HG02571 (cell line): ENCODE data around the gene AIM2.
"Not testable (repeated sequence)": the region's sequence is repeated elsewhere in the genome, so short reads cannot be mapped to it uniquely, and the experiment has no call there.

Experiments
- ATAC-seq: cut with Tn5 transposase; IDR thresholded peaks from one replicate; pipeline ENCODE4 v1.9.1; 2021; ENCODE audit warnings: mild to moderate bottlenecking, moderate library complexity; ENCODE audit not compliant: unreplicated experiment

Gene AIM2

DNA sequence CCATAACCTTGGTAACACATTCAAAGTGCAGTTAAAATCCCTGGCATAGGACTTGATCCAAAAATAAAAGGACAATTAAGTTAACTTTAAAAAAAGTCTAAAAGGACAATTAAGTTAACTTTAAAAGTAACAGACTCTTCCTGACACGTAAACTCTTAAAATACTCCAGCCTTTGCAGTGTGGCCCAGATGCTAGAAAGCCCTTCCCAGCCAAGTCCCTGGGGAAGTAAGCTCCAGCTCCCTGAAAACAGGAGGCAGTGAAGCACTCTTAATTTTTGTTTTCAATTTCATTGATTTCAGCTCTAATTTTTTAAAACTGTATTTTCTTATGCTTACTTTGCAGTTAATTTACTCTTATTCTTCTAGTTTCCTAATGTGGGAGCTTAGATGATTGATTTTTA, 5.1 kb upstream of the AIM2 start:
- ATAC-seq: no peak

DNA sequence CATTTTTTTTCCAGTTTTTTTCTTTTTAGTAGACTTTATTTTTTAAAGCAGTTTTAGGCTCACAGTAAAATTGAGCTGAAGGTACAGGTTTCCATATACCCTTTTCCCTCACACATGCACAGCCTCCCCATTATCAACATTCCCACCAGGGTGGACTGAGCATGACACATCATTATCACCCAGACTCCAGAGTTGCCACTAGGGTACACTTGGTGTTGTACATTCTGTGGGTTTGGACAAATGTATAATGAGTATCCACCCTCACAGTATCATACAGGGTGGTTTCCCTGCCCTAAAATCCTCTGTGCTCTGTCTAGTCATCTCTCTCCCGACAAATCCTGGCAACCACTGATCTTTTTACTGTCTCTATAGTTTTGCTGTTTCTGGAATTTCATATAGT, 3.0 kb upstream of the AIM2 start:
- no peak for ATAC-seq

DNA sequence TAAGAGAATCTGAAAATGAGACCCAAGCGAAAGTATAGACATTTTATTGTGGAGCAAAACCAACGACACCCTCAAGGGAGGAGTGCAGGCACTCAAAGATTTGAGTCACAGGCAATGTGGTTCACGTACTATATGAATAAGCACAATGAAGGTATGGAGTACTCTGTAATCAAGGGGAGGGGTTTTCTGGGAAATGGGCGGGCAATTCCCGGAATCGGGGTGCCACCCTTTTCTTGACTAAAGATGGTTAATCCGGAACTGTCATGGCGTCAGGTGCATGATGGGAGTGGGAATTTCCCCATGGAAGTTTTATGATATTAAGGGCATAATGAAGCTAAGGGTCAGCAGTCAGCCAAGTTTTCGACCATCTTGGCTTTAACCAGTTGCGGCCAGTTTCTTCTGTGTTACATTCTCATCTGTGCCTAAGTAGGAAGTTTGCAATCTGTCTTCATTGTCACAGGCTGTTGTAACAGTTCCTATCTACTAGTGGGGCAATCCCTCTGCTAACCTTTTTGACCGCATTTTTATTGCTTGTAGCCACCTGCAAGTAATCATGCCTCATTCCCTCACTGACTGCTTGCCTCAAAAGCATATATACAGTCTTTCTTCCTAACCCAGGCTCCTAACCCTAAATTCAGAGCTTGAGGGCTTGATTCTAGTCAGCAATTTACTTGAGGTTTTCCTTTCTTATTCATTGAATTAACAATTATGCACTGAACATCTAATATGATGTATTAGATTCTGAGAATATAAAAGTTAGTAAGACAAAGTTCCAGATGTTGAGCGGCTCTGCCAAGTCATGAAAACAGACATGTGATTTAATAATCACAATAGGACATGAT, 775 bp upstream of the AIM2 start:
- peak; percentile 68 for ATAC-seq

DNA sequence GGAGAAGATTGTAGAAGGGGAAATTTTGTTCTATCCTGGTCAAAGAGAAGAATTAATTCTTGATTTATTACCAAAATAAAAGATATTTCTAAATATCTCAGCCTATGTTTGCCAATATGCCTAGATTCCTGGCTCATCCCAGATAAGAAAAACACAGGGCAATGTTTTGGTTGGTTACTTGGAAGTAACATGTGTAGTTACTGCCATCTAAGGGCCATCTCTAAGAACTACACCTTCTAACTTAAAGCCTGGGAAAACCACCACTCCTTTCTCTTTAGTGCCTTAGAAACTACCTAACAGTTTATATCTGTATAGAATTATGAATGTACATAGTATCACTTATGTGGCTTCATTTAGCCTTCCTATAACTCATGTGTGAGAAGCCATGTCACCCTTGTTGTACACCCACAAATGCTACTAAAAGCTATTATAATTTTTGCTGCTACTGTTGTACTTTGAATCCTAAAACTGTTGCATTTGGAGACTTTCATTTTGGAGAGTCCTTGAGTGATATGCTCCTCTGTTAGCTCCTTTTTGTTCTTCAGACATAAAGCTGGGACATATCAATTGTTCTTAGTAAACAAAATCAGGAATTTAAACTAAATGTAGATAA, 4.5 kb downstream of the AIM2 start:
- no peak for ATAC-seq

DNA sequence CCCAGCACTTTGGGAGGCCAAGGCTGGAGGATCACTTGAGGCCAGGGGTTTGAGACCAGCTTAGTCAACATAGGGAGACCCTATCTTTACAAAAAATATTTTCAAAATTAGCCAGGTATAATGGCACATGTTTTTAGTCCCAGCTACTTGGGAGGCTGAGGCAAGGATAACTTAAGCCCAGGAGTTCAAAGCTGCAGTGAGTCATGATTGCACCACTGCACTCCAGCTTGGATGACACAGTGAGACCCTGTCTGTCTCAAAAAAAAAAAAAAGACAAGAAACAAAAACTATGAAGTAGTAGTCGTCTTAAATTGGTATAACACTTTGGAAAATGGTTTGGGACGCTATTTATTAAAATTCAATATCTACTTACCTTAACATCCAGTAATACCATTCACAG, 7.7 kb downstream of the AIM2 start:
- ATAC-seq: no peak

DNA sequence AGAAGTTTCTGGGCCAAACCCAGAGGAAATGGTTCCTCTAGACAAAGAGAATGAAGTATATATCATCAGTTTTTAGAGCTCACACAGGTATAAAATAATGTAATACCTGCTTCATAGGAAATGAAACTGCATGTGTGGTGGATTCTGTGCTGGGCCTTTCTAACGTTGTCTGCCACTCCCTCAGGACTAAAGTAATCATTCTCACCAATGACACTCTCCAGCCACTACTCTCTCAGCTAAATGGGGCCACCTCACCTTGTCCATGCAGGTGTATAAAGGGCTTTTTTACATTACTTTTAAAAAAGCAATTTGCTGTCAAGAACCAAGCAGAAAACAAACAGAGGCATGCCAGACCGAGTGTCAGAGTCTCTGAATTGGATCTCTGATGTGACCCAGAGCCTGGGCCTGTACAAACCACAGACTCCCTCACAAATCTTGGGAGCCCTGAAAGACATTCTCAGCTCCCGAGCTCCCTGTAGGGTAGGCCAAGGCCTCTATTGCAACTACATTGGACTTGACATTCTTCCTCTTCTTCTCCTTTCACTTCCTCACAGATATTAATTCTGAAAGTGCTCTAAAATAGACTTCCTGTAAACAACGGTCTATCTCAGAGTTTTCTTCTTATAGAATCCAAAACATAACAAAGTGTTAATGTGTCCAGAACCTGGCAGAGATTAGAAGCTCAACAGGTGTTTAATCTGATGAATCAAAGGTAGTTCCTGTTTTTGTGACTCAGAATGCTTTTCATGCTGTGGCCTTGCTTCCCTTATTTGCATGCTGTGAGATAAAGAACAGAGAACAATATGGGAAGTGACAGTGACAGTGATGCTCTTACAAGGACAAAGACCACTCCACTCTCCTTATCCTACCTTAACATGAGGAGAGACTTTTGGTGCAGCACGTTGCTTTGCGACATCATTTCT, 8.6 kb downstream of the AIM2 start:
- ATAC-seq: peak; percentile 78

DNA sequence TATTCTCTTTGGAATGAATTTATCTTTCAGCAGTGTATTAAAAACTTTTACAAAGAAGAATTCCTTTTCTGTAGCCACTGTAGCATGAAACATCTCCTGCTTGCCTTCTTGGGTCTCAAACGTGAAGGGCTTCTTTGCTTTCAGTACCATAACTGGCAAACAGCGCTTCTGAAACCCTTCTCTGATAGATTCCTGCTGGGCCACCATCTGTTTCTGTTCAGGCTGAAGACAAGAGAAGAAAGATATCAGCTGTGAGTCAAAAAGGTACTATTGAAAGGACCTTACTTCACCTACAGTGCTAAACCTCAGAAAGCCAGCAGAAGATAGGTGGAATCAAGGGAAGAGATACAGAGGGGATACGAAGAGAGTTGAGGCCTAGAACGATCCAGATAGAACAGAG, 10.5 kb downstream of the AIM2 start:
- ATAC-seq: no peak

DNA sequence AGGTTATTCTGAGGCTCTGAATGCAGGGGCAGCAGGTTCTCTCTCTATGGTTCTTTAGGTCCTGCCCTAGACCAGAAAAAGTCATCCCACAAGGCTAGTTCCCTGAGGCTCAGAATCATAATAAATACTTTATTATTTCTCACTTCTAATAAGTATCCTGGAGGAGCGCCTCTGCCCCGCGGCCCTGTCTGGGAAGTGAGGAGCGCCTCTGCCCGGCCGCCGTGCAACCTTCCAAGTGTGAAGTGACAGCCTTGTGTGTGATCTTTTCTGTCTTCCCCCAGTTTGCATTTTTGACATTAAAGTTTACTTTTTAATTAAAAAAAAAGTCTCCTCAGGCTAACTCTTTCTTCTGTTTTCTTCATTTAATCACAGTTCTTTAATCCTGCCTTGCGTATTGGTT, 11.5 kb downstream of the AIM2 start:
- no peak for ATAC-seq

DNA sequence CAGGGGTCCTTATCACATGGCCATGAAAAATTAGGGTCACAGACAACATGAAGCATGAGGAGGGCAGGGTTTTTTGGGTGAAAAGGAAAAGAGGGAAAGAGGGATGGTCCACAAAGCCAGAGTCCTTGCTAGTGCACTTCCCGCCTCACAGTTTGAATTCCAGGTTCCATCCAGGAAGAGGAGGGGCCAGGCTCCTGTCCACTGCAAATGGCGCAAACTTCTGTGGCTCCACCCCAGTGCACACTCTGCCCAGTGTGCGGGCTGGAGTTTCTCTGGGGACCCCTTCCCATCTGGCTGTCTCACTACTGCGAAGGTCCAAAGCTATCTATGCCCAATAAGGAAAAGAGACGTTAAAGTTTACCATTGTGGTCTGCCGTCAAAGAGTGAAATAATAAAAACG, 17.8 kb downstream of the AIM2 start:
- no peak for ATAC-seq

DNA sequence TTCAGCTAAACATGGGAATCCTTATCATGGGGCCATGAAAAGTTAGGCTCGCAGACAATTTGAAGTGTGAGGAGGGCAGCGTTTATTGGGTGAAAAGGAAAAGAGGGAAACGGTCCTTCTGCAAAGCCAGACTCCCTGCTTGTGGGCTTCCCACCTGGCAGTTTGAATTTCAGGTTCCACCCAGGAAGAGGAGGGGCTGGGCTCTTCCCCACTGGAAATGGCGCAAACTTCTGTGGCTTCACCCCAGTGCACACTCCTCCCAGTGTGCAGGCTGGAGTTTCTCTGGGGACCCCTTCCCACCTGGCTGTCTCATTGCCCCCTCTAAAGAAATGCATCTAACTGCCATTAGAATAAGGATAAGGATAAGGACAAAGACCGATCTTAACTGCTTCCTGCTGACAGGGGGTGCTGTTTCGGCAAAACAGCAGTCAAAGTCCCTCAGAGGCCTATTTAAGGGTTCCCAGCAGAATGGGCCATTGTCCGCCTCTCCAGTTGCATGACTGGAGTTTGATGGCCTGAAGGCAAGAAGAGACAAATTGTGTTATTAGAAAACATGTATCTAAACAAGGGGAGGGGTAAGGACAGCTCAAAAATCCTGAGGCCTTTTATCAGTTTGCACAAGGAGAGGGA, 20.4 kb downstream of the AIM2 start:
- ATAC-seq: no peak

DNA sequence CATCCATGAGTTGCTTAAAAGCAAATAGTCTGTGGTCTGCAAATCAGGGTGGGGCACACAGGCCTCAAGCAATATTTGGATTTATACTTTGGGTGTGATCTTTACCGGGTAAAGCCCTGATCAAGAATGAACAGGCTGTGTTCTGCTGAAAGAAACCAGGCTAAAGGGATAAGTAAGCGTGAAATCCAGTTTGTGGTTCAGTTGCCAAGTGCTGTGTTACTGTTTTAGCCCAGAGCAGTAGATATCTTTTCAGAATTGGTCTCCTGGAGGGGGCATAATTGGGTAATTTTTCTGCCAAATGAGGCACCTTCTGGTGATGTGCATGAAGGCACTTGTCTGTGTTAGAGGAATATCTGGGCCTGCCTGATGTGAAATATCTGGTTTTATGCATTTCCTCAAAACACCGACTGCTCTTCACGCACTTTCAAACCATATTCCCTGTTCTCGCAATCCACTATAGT, 21.4 kb downstream of the AIM2 start:
- no peak for ATAC-seq

DNA sequence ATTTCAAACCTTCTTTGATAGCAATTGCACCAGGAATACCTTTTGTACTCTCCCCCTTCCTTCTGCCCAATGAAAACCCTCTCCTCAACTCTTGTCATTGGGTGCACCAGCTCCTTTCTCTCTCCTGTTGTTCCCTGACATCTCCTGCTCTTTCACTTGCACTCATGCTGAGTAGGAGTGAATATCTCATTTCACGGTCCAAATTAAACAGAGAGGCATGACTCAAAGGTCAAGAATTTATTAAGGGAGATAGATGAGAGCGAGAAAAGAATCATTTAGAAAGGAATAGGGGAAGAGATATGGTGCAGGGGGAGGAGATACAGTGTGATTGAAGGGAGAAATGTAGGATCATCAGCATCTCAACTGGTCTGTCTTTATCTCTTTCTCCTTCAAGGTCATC, 22.1 kb downstream of the AIM2 start:
- ATAC-seq: no peak

DNA sequence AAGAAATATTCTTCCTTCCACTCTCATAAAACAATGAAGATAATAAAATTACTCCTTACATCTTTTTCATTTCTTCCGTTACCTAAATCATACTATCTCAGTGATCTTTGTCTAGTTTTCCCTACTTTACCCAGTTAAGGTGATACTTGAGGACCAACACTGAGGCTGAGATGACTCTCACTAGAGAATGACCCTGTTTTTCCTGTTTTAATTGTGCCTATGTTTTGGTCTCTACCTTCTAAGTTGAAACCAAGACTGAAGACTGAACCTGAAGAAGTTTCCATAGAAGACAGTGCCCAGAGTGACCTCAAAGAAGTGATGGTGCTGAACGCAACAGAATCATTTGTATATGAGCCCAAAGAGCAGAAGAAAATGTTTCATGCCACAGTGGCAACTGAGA, 25.1 kb downstream of the AIM2 start:
- no peak for ATAC-seq

DNA sequence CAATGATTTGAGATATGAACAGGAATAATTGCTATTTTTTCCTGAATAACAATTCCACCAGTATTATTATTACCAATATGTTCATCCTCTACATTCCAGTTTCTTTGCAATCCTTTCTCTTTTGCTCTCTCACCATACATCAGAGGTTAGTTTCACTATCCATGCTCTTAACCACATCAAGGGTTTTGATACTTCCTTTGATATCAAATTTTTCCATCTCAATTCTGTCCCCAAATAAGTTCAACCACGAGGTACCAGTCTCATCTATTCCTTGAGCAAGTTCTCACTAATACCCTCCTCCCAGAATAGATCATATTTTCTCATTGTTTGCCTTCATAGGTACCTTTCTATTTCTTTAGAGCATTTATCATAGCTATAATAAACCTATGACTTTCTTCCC, 30.1 kb downstream of the AIM2 start:
- ATAC-seq: not testable (repeated sequence)

DNA sequence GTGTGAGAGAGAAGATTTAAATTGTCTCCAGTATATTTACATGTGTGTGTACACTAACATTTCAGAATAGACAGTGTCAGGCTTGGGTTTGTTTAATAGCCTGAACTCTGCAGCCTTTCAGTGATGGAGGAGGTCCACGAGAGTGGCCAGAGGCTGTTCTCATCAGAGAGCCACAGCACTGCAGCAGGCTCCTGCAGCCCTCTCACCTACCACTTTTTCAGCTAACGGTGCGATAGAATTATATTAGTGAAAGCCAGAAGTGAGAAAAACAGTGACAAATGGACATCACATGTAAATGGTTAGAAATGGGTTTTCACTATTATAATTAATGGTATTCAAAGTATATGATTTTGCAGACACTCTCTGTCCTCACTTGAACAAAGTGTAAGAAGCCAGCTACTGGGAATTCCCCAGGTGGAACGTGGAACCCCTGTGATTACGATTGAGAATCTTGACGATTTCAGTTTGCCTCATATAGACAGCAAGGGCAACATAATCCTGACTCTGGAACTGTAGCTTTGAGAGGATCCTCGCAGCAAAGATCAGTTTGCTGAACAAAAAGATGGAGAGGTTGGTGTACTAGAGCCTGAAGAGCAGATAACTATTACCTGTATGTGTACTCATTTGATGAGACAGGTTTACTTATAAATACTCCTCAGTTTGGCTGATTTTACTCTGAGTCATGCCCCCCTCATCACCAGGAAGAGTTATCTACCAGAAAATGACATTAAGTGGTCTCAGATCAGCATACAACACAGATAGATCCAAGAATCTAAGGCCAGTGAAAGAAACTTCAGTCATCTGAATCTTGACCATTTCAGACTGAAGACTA, 35.5 kb downstream of the AIM2 start:
- no peak for ATAC-seq

DNA sequence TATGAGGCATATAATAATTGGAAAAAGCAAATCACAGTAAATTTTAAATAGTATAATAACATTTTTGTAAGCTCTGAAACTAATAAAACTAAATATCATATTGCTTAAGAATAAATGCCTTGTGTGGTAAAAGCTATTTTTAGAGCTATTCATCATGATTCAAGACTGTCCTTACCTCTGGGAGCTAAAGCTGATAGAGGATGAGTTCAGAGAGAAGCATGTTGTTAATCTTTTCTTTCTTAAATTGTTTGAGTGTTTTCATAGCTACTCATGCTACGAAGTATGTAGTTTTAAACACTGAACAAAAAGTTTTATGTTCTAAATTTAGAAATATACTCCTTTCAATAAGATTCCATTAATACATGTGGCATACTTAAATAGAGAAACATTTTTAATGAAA, 36.4 kb downstream of the AIM2 start:
- no peak for ATAC-seq

DNA sequence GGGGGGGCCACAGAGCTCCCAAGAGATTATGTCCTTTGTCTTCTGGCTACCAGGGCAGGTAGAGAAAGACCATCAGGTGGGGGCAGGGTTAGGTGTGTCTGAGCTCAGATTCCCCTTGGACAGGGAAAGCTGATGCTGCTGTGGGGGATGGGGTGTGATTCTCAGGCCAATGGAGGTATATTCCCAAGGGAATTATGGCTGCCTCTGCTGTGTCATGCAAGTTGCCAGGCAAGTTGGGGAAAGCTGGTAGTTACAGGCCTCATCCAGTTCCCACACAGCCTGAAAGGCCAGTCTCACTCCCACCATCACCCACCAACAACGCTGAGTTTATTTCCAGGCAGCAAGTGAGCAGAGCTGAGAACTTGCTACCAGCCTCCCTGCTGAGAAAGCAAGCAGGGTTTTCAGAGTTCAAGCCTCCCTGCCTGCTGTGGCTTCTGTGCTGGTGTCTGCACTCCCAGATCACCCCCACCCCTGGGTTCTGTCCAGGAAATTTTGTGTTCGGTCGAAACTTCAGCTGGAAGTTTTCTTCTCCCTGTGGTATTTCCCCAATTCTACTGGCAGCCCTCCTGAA, 45.6 kb downstream of the AIM2 start:
- ATAC-seq: no peak

DNA sequence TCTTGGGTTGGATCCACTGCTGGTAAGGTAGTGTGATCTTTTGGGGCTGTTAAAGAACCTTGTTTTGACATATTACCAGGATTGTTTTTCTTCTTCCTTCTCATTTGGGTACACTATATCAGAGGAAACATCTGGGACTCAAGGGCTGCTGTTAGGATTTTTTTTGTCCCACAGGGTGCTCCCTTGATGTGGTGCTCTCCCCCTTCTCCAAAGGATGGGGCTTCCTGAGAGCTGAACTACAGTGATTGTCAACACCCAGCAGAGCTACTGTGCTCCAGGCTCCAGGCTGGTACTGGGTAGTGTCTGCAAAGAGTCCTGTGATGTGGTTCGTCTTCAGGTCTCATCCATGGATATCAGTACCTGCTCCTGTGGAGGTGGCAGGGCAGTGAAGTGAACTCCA, 46.3 kb downstream of the AIM2 start:
- no peak for ATAC-seq

DNA sequence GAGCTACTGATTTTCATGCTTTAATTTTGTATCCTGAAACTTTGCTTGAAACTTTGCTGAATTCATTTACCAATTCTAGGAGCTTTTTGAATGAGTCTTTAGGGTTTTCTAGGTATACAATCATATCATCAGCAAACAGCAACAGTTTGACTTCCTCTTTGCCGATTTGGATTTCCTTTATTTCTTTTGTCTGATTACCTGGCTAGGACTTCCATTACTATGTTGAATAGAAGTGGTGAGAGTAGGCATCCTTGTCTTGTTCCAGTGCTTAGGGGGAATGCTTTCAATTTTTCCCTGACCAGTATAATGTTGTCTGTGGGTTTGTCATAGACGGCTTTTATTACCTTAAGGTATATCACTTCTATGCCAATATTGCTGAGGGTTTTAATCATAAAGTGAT, 49.7 kb downstream of the AIM2 start:
- not testable (repeated sequence) for ATAC-seq

DNA sequence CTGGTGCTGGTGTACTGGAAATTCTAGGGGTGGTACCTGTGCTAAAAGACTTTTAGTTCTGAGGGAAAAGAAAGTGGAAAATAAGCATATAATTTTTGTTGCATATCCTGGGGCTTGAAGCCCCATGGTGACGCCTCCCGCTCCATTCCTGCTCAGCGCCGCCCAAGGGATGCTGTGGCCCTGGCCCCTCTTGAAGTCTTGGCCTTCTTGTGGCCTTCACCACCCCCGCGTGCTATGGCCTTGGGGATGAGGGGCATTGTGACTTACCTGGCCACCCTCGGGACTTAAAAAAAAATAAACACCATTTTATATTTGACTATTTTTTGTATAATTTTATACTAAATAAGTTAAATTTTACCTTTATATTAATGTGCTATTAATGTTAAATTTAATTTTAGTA, 51.5 kb downstream of the AIM2 start:
- no peak for ATAC-seq
